Immature natural killer cell (primary cell): ENCODE measurements around the gene MAGEA9B. TPM values are rescaled to one million over a fixed set of nuclear protein-coding genes. Genes with fewer than 3 reads are reported as not detected.
"Not testable (repeated sequence)": the region's sequence is repeated elsewhere in the genome, so short reads cannot be mapped to it uniquely, and the experiment has no call there.

Source experiments
- DNase-seq, 3 donors: peaks; one replicate each; pipeline ENCODE4 v3.0.0; 2022; ENCODE audit warnings: mixed read lengths in 1 of 3
- H3K27ac Mint-ChIP-seq, 6 donors: one replicate each; pipeline ENCODE4 v1.8.0; 2020; ENCODE audit warnings: mixed read lengths in 6 of 6, mild to moderate bottlenecking in 5 of 6, inconsistent platforms in 4 of 6, moderate library complexity in 3 of 6
- H3K27me3 Mint-ChIP-seq, 3 donors: one replicate each; pipeline ENCODE4 v1.8.0; 2020 to 2021; ENCODE audit warnings: low read depth in 3 of 3, mild to moderate bottlenecking in 3 of 3, mixed read lengths in 3 of 3, moderate library complexity in 3 of 3, inconsistent platforms in 1 of 3
- H3K36me3 Mint-ChIP-seq, 3 donors: one replicate each; pipeline ENCODE4 v1.8.0; 2020; ENCODE audit warnings: mixed read lengths in 3 of 3, inconsistent platforms in 2 of 3, mild to moderate bottlenecking in 2 of 3
- H3K4me1 Mint-ChIP-seq, 2 donors: one replicate each; pipeline ENCODE4 v1.8.0; 2020; ENCODE audit warnings: inconsistent platforms in 2 of 2, mild to moderate bottlenecking in 2 of 2, mixed read lengths in 2 of 2, moderate library complexity in 1 of 2
- H3K4me3 Mint-ChIP-seq, 5 donors: one replicate each; pipeline ENCODE4 v1.8.0; 2020; ENCODE audit warnings: mild to moderate bottlenecking in 5 of 5, mixed read lengths in 5 of 5, inconsistent platforms in 3 of 5, moderate library complexity in 3 of 5
- H3K9me3 Mint-ChIP-seq, 6 donors: one replicate each; pipeline ENCODE4 v1.8.0; 2020; ENCODE audit warnings: mild to moderate bottlenecking in 6 of 6, mixed read lengths in 6 of 6, inconsistent platforms in 4 of 6, moderate library complexity in 3 of 6
- polyA plus RNA-seq, 3 donors: library from polyadenylated mRNA; unstranded; fragments of 300-500 nt; fragmentation: Illumina TruSeq; gene quantifications; one replicate each; pipeline ENCODE4 v1.2.3, GENCODE V29; 2021

The MAGEA9B gene
- polyA plus RNA-seq, 3 donors from 2014 or later = not detected

GRCh38 chrX:149537474-149537873, 49.8 kb downstream of the MAGEA9B start:
- not testable (repeated sequence) for H3K9me3 Mint-ChIP-seq, H3K36me3 Mint-ChIP-seq, H3K4me3 Mint-ChIP-seq, DNase-seq, H3K27ac Mint-ChIP-seq
- peaks cover 16% of the 10 kb centered on the region in 2 donors for H3K4me1 Mint-ChIP-seq
- H3K27me3 Mint-ChIP-seq = peaks cover 6 to 12% (median 9%) of the 10 kb centered on the region in 3 donors

GRCh38 chrX:149534926-149535602, 52.2 kb downstream of the MAGEA9B start:
- H3K4me3 Mint-ChIP-seq, H3K36me3 Mint-ChIP-seq, H3K9me3 Mint-ChIP-seq, DNase-seq, H3K27me3 Mint-ChIP-seq: not testable (repeated sequence)
- Mint-ChIP-seq H3K4me1 (peaks cover 23 to 25% of the 10 kb centered on the region in 2 donors), H3K27ac (peak overlapping the region in 3 of 6 donors; percentile 7 to 71 (median 60))

GRCh38 chrX:149533999-149534398, 53.3 kb downstream of the MAGEA9B start:
- not testable (repeated sequence) for H3K27me3 Mint-ChIP-seq, H3K9me3 Mint-ChIP-seq, DNase-seq, H3K27ac Mint-ChIP-seq, H3K36me3 Mint-ChIP-seq, H3K4me3 Mint-ChIP-seq
- H3K4me1 Mint-ChIP-seq = peaks cover 19 to 22% of the 10 kb centered on the region in 2 donors

GRCh38 chrX:149532868-149533267, 54.4 kb downstream of the MAGEA9B start:
- H3K27me3 Mint-ChIP-seq, H3K36me3 Mint-ChIP-seq, DNase-seq, H3K9me3 Mint-ChIP-seq, H3K27ac Mint-ChIP-seq, H3K4me3 Mint-ChIP-seq: not testable (repeated sequence)
- peaks cover 17 to 22% of the 10 kb centered on the region in 2 donors for H3K4me1 Mint-ChIP-seq

Other genes with a start within 250 kb of the MAGEA9B start
- 100 to 1,000 TPM; 143 to 230 (median 163) TPM for gene IDS, start 82.2 kb downstream of the MAGEA9B start, polyA plus RNA-seq
- 10 to 100 TPM; 39.9 to 58.6 (median 45.7) TPM for gene EOLA1, start 46.4 kb downstream of the MAGEA9B start, polyA plus RNA-seq
- not detected for gene HSFX3, start 37.5 kb downstream of the MAGEA9B start, polyA plus RNA-seq
- not detected for gene HSFX2, start 7.9 kb upstream of the MAGEA9B start, polyA plus RNA-seq
- gene TMEM185A, start 44.3 kb upstream of the MAGEA9B start, polyA plus RNA-seq = 10 to 100 TPM; 24.3 to 40.8 (median 27.3) TPM
- gene MAGEA11, start 124.6 kb upstream of the MAGEA9B start, polyA plus RNA-seq = not detected
- gene HSFX1, start 186.6 kb upstream of the MAGEA9B start, polyA plus RNA-seq = under 1 TPM in 1 of 3 donors, not detected in 2; 0.26 TPM
- not detected for gene MAGEA9, start 194.5 kb upstream of the MAGEA9B start, polyA plus RNA-seq